HEK293 (cell line): ENCODE results near the gene VPS18.

Source experiments
- GLIS2 ChIP-seq: fragments of 450-650 bp; formaldehyde crosslinking; IDR thresholded peaks from 2 replicates; pipeline ENCODE4 v1.5.1; 2016; ENCODE audit warnings: missing biosample characterization, missing genetic modification characterization
- ZNF530 ChIP-seq: fragments of 450-650 bp; formaldehyde crosslinking; IDR thresholded peaks from 2 replicates; pipeline ENCODE4 v1.5.1; 2016; ENCODE audit warnings: low read depth, missing biosample characterization, missing genetic modification characterization
- ZNF558 ChIP-seq: fragments of 450-650 bp; formaldehyde crosslinking; IDR thresholded peaks from 2 replicates; pipeline ENCODE4 v1.5.1; 2016; ENCODE audit warnings: missing biosample characterization, missing genetic modification characterization
- TF ChIP-seq, protein P1 (sequence below): fragments of 450-650 bp; formaldehyde crosslinking; IDR thresholded peaks from 2 replicates; pipeline ENCODE4 v1.5.1; 2016; ENCODE audit warnings: missing biosample characterization, missing genetic modification characterization

DNA sequence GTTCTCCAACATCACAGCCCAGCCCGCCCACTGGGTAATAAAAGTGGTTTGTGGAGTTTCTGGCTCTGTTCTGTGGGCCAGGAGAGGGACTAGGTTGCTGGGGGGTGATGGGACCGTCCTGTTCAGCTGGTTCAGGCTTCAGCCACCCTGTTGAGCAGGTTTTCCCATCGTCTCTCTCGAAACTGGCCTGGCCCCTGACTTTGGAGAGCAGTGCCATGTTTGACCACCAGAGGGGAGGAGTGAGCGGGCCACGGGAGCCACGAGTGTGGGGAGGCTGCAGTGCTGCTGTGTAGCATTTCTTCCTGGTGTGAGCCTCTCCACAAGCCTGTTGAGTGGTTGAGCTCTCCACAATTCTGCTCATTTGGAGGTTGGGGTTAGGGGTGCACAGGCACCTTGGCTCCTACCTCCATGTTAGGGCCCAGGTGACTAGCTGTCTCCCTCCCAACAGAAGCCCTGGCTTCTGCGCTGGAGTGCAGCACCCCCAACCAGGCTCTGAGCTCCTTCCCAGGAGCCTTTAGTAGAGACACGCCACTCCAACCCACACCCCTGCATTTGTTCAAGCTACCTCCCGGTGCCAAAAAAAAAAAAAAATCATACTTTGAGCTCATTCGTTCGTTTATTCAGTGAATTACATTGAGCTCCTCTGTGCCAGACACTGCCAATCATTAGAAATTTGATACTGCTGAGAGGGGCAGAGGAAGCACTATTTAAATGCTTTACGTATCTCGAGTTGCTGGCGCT is 36.5 kb upstream of the VPS18 start:
- TF ChIP-seq, protein P1, sequence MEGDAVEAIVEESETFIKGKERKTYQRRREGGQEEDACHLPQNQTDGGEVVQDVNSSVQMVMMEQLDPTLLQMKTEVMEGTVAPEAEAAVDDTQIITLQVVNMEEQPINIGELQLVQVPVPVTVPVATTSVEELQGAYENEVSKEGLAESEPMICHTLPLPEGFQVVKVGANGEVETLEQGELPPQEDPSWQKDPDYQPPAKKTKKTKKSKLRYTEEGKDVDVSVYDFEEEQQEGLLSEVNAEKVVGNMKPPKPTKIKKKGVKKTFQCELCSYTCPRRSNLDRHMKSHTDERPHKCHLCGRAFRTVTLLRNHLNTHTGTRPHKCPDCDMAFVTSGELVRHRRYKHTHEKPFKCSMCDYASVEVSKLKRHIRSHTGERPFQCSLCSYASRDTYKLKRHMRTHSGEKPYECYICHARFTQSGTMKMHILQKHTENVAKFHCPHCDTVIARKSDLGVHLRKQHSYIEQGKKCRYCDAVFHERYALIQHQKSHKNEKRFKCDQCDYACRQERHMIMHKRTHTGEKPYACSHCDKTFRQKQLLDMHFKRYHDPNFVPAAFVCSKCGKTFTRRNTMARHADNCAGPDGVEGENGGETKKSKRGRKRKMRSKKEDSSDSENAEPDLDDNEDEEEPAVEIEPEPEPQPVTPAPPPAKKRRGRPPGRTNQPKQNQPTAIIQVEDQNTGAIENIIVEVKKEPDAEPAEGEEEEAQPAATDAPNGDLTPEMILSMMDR (tag by site-specific recombination), result peak; percentile 86
- TF ChIP-seq GLIS2 (tag by site-specific recombination) (peak; percentile 69; the same call in 1 of the 2 replicates), ZNF530 (no peak), ZNF558 (tag by site-specific recombination) (no peak)
